Gastroesophageal sphincter (tissue), 4 donors: ENCODE measurements around the gene TIGD7. TPM values are rescaled to one million over a fixed set of nuclear protein-coding genes. Genes with fewer than 3 reads are reported as not detected.
"Not testable (repeated sequence)": the region's sequence is repeated elsewhere in the genome, so short reads cannot be mapped to it uniquely, and the experiment has no call there.

Source experiments
- ATAC-seq: fragments of 150-250 bp; one replicate; pipeline ENCODE4 v1.9.1; 2016; ENCODE audit warnings: mild to moderate bottlenecking, moderate library complexity
- H3K27ac ChIP-seq, 4 donors: fragments of 200-600 bp; sonication (generic) in 3 of 4; 1 replicate in 3 of 4; 2 replicates in 1 of 4; pipeline ENCODE4 v1.5.1; 2016 to 2019
- H3K27me3 ChIP-seq: fragments of 200-600 bp; sonication (generic); one replicate; pipeline ENCODE4 v1.5.1; 2019
- H3K36me3 ChIP-seq, 2 donors: fragments of 200-600 bp; sonication (generic); one replicate each; pipeline ENCODE4 v1.5.1; 2019; ENCODE audit warnings: control low read depth in 1 of 2
- H3K4me1 ChIP-seq, 3 donors: fragments of 200-600 bp; sonication (generic); 1 replicate in 2 of 3; 2 replicates in 1 of 3; pipeline ENCODE4 v1.5.1; 2016 to 2019; ENCODE audit warnings: control low read depth in 2 of 3
- H3K4me3 ChIP-seq, 2 donors: fragments of 200-600 bp; sonication (generic); one replicate each; pipeline ENCODE4 v1.5.1; 2019; ENCODE audit warnings: mild to moderate bottlenecking in 1 of 2, moderate library complexity in 1 of 2
- H3K9me3 ChIP-seq, 3 donors: fragments of 200-600 bp; sonication (generic); one replicate each; pipeline ENCODE4 v1.5.1; 2017 to 2019; ENCODE audit warnings: control low read depth in 2 of 3
- CTCF ChIP-seq, 4 experiments: fragments of 200-600 bp in 2 of 4; fragments of 450-650 bp in 2 of 4; sonication (generic) in 1 of 4; IDR thresholded peaks; one replicate each; pipeline ENCODE4 v1.5.1; 2017 to 2019; ENCODE audit warnings: antibody characterized with exemption in 4 of 4, mild to moderate bottlenecking in 2 of 4, moderate library complexity in 2 of 4
- EP300 ChIP-seq: sonication (generic); formaldehyde crosslinking; IDR thresholded peaks from one replicate; pipeline ENCODE4 v1.6.1; 2017; ENCODE audit warnings: antibody characterized with exemption, mild to moderate bottlenecking
- POLR2A ChIP-seq, 2 donors: fragments of 450-650 bp; IDR thresholded peaks; one replicate each; pipeline ENCODE4 v1.6.1; 2017; ENCODE audit warnings: antibody characterized with exemption in 2 of 2, mild to moderate bottlenecking in 2 of 2, moderate library complexity in 1 of 2
- POLR2AphosphoS5 ChIP-seq: sonication (generic); formaldehyde crosslinking; IDR thresholded peaks from one replicate; pipeline ENCODE4 v1.6.1; 2017; ENCODE audit warnings: antibody characterized with exemption
- WGBS, 2 donors: methylation state at CpG; one replicate each; pipeline ENCODE4 v1.1.5; 2018; ENCODE audit warnings: low coverage in 1 of 2; 5-methylcytosine and 5-hydroxymethylcytosine counted together
- total RNA-seq, 4 donors: library from RNA; depleted of rRNA; stranded (reverse); fragments of >200 nt; gene quantifications; one replicate each; pipeline ENCODE4 v1.1.0, GENCODE V29; 2016

TIGD7 gene
- total RNA-seq, 4 donors from 2014 or later: 4.4 to 8.3 (median 6.2) TPM

GRCh38 chr16:3274947-3275346 is 30.3 kb downstream of the TIGD7 start:
- Histone ChIP-seq H3K4me3 (no peak overlapping the region), H3K4me1 (no peaks in the 10 kb centered on the region), H3K27ac (no peak overlapping the region), H3K27me3 (no peaks in the 10 kb centered on the region), H3K36me3 (no peaks in the 10 kb centered on the region), H3K9me3 (no peaks in the 10 kb centered on the region)
- TF ChIP-seq EP300: no peak
- no peak for TF ChIP-seq CTCF (IDR thresholded peaks at IDR 0.05)
- no peak for TF ChIP-seq POLR2AphosphoS5
- no peak for TF ChIP-seq POLR2A (IDR thresholded peaks at IDR 0.05)
- no peak for ATAC-seq

GRCh38 chr16:3274490-3274889 is 30.7 kb downstream of the TIGD7 start:
- Histone ChIP-seq H3K27ac (no peak overlapping the region), H3K36me3 (no peaks in the 10 kb centered on the region), H3K4me1 (no peaks in the 10 kb centered on the region), H3K27me3 (no peaks in the 10 kb centered on the region), H3K4me3 (no peak overlapping the region), H3K9me3 (peaks cover 0 to 4% (median 0%) of the 10 kb centered on the region in 3 donors)
- no peak for ATAC-seq
- TF ChIP-seq EP300 (no peak), POLR2A (IDR thresholded peaks at IDR 0.05) (no peak), POLR2AphosphoS5 (no peak), CTCF (IDR thresholded peaks at IDR 0.05) (no peak)
- WGBS, 2 donors: 40 to 45% methylated on average over 2 to 4 of the region's 4 CpGs

GRCh38 chr16:3271281-3271680 is 33.9 kb downstream of the TIGD7 start:
- not testable (repeated sequence) for H3K27me3 ChIP-seq, ATAC-seq, H3K4me3 ChIP-seq, H3K4me1 ChIP-seq, H3K27ac ChIP-seq
- Histone ChIP-seq H3K36me3 (peaks cover 0 to 27% of the 10 kb centered on the region in 2 donors), H3K9me3 (peaks cover 0 to 12% (median 0%) of the 10 kb centered on the region in 3 donors)
- no CpG with 5 or more reads among the region's 22 CpGs for WGBS, 2 donors

GRCh38 chr16:3270718-3271117 is 34.5 kb downstream of the TIGD7 start:
- 68 to 80% methylated on average over 3 to 5 of the region's 5 CpGs for WGBS, 2 donors
- peaks cover 0 to 33% of the 10 kb centered on the region in 2 donors for H3K36me3 ChIP-seq
- not testable (repeated sequence) for H3K4me1 ChIP-seq, H3K27me3 ChIP-seq, H3K27ac ChIP-seq, ATAC-seq, H3K4me3 ChIP-seq
- peaks cover 0 to 14% (median 0%) of the 10 kb centered on the region in 3 donors for H3K9me3 ChIP-seq

- WGBS, 2 donors: 70% methylated on average over 1 of the region's 1 CpG; no CpG with 5 or more reads in 1 of the 2 donors
- ATAC-seq: no peak
- Histone ChIP-seq H3K4me3 (no peak overlapping the region), H3K36me3 (peaks cover 0 to 41% of the 10 kb centered on the region in 2 donors), H3K4me1 (peaks cover 0 to 22% (median 0%) of the 10 kb centered on the region in 3 donors), H3K27me3 (no peaks in the 10 kb centered on the region), H3K9me3 (peaks cover 0 to 24% (median 0%) of the 10 kb centered on the region in 3 donors), H3K27ac (no peak overlapping the region)
- TF ChIP-seq CTCF (IDR thresholded peaks at IDR 0.05): no peak
- no peak for TF ChIP-seq POLR2AphosphoS5
- TF ChIP-seq EP300: no peak
- no peak for TF ChIP-seq POLR2A (IDR thresholded peaks at IDR 0.05)
These were observed 36.9 kb downstream of the TIGD7 start for GRCh38 chr16:3268294-3268693.

- WGBS, 2 donors: 69 to 71% methylated on average over 4 to 5 of the region's 5 CpGs
- no peak overlapping the region for H3K27ac ChIP-seq
- H3K4me3 ChIP-seq: no peak overlapping the region
- H3K4me1 ChIP-seq: peaks cover 0 to 30% (median 0%) of the 10 kb centered on the region in 3 donors
- H3K9me3 ChIP-seq: peaks cover 0 to 24% (median 0%) of the 10 kb centered on the region in 3 donors
- TF ChIP-seq CTCF (IDR thresholded peaks at IDR 0.05) (peak in 3 of 4 experiments; percentile 17 to 35 (median 20)), POLR2AphosphoS5 (no peak), POLR2A (IDR thresholded peaks at IDR 0.05) (no peak), EP300 (no peak)
- peaks cover 0 to 41% of the 10 kb centered on the region in 2 donors for H3K36me3 ChIP-seq
- H3K27me3 ChIP-seq: no peaks in the 10 kb centered on the region
- ATAC-seq: no peak
These were observed 38.2 kb downstream of the TIGD7 start for GRCh38 chr16:3266873-3267537.
